ENCODE results near the gene TRIP13.
"Not testable (repeated sequence)": the region's sequence is repeated elsewhere in the genome, so short reads cannot be mapped to it uniquely, and the experiment has no call there.

TRIP13 gene

GRCh38 chr5:892394-893136 is at the start of gene TRIP13, which contains the start of gene BRD9:
TRIP13 (plus strand) TSS chr5:892884; CDS start chr5:892999, 115 bp downstream.
BRD9 (minus strand) TSS chr5:892801; CDS start chr5:892657, 144 bp downstream.
- Histone ChIP-seq H3K9me3 (ENCODE audit: control insufficient read depth, low read depth, low read length) (no peaks in the 10 kb centered on the region), H3K36me3 (ENCODE audit: control insufficient read depth, low read depth, low read length) (peaks cover 59% of the 10 kb centered on the region), H3K4me3 (ENCODE audit: low read length) (peak within 1 kb of the TSS; percentile 97), H3K27ac (ENCODE audit: low read length) (peak within 1 kb of the TSS; percentile 81), H3K27me3 (ENCODE audit: control insufficient read depth, insufficient read depth, low read length) (no peaks in the 10 kb centered on the region), H3K9ac (ENCODE audit: low read length) (peak within 1 kb of the TSS; percentile 94), H3K4me1 (ENCODE audit: control insufficient read depth, low read depth, low read length) (no peaks in the 10 kb centered on the region)

GRCh38 chr5:843371-843770 is 49.3 kb upstream of the TRIP13 start:
- H3K4me3 ChIP-seq (ENCODE audit: low read length); H3K27me3 ChIP-seq (ENCODE audit: control insufficient read depth, insufficient read depth, low read length); H3K9me3 ChIP-seq (ENCODE audit: control insufficient read depth, low read depth, low read length); H3K27ac ChIP-seq (ENCODE audit: low read length); H3K36me3 ChIP-seq (ENCODE audit: control insufficient read depth, low read depth, low read length); H3K4me1 ChIP-seq (ENCODE audit: control insufficient read depth, low read depth, low read length); H3K9ac ChIP-seq (ENCODE audit: low read length): not testable (repeated sequence)

- not testable (repeated sequence) for H3K4me1 ChIP-seq (ENCODE audit: control insufficient read depth, low read depth, low read length); H3K9me3 ChIP-seq (ENCODE audit: control insufficient read depth, low read depth, low read length); H3K4me3 ChIP-seq (ENCODE audit: low read length); H3K27ac ChIP-seq (ENCODE audit: low read length); H3K27me3 ChIP-seq (ENCODE audit: control insufficient read depth, insufficient read depth, low read length); H3K9ac ChIP-seq (ENCODE audit: low read length); H3K36me3 ChIP-seq (ENCODE audit: control insufficient read depth, low read depth, low read length)
These were observed 48.8 kb upstream of the TRIP13 start for GRCh38 chr5:843926-844325.

- not testable (repeated sequence) for H3K4me3 ChIP-seq (ENCODE audit: low read length); H3K27ac ChIP-seq (ENCODE audit: low read length); H3K9ac ChIP-seq (ENCODE audit: low read length); H3K9me3 ChIP-seq (ENCODE audit: control insufficient read depth, low read depth, low read length); H3K27me3 ChIP-seq (ENCODE audit: control insufficient read depth, insufficient read depth, low read length); H3K36me3 ChIP-seq (ENCODE audit: control insufficient read depth, low read depth, low read length); H3K4me1 ChIP-seq (ENCODE audit: control insufficient read depth, low read depth, low read length)
These were observed 48.3 kb upstream of the TRIP13 start for GRCh38 chr5:844426-844825.

- H3K4me1 ChIP-seq (ENCODE audit: control insufficient read depth, low read depth, low read length); H3K9ac ChIP-seq (ENCODE audit: low read length); H3K36me3 ChIP-seq (ENCODE audit: control insufficient read depth, low read depth, low read length); H3K4me3 ChIP-seq (ENCODE audit: low read length); H3K27me3 ChIP-seq (ENCODE audit: control insufficient read depth, insufficient read depth, low read length); H3K9me3 ChIP-seq (ENCODE audit: control insufficient read depth, low read depth, low read length); H3K27ac ChIP-seq (ENCODE audit: low read length): not testable (repeated sequence)
These were observed 47.5 kb upstream of the TRIP13 start for GRCh38 chr5:845031-845675.

GRCh38 chr5:845676-846601 is 46.7 kb upstream of the TRIP13 start:
- not testable (repeated sequence) for H3K4me3 ChIP-seq (ENCODE audit: low read length); H3K36me3 ChIP-seq (ENCODE audit: control insufficient read depth, low read depth, low read length); H3K9me3 ChIP-seq (ENCODE audit: control insufficient read depth, low read depth, low read length); H3K27me3 ChIP-seq (ENCODE audit: control insufficient read depth, insufficient read depth, low read length); H3K9ac ChIP-seq (ENCODE audit: low read length); H3K4me1 ChIP-seq (ENCODE audit: control insufficient read depth, low read depth, low read length); H3K27ac ChIP-seq (ENCODE audit: low read length)

- not testable (repeated sequence) for H3K4me3 ChIP-seq (ENCODE audit: low read length); H3K27me3 ChIP-seq (ENCODE audit: control insufficient read depth, insufficient read depth, low read length); H3K4me1 ChIP-seq (ENCODE audit: control insufficient read depth, low read depth, low read length); H3K36me3 ChIP-seq (ENCODE audit: control insufficient read depth, low read depth, low read length); H3K27ac ChIP-seq (ENCODE audit: low read length); H3K9ac ChIP-seq (ENCODE audit: low read length); H3K9me3 ChIP-seq (ENCODE audit: control insufficient read depth, low read depth, low read length)
These were observed 46.0 kb upstream of the TRIP13 start for GRCh38 chr5:846602-847091.

GRCh38 chr5:847212-847611 is 45.5 kb upstream of the TRIP13 start:
- H3K4me1 ChIP-seq (ENCODE audit: control insufficient read depth, low read depth, low read length); H3K9me3 ChIP-seq (ENCODE audit: control insufficient read depth, low read depth, low read length); H3K36me3 ChIP-seq (ENCODE audit: control insufficient read depth, low read depth, low read length); H3K27me3 ChIP-seq (ENCODE audit: control insufficient read depth, insufficient read depth, low read length); H3K9ac ChIP-seq (ENCODE audit: low read length); H3K4me3 ChIP-seq (ENCODE audit: low read length); H3K27ac ChIP-seq (ENCODE audit: low read length): not testable (repeated sequence)

GRCh38 chr5:847736-848135 is 44.9 kb upstream of the TRIP13 start:
- H3K9ac ChIP-seq (ENCODE audit: low read length); H3K27me3 ChIP-seq (ENCODE audit: control insufficient read depth, insufficient read depth, low read length); H3K4me3 ChIP-seq (ENCODE audit: low read length); H3K36me3 ChIP-seq (ENCODE audit: control insufficient read depth, low read depth, low read length); H3K27ac ChIP-seq (ENCODE audit: low read length); H3K4me1 ChIP-seq (ENCODE audit: control insufficient read depth, low read depth, low read length); H3K9me3 ChIP-seq (ENCODE audit: control insufficient read depth, low read depth, low read length): not testable (repeated sequence)

- Histone ChIP-seq H3K4me1 (ENCODE audit: control insufficient read depth, low read depth, low read length) (no peaks in the 10 kb centered on the region), H3K4me3 (ENCODE audit: low read length) (no peak overlapping the region), H3K9me3 (ENCODE audit: control insufficient read depth, low read depth, low read length) (no peaks in the 10 kb centered on the region), H3K27ac (ENCODE audit: low read length) (no peak overlapping the region), H3K9ac (ENCODE audit: low read length) (no peak overlapping the region), H3K27me3 (ENCODE audit: control insufficient read depth, insufficient read depth, low read length) (no peaks in the 10 kb centered on the region), H3K36me3 (ENCODE audit: control insufficient read depth, low read depth, low read length) (no peaks in the 10 kb centered on the region)
These were observed 44.0 kb upstream of the TRIP13 start for GRCh38 chr5:848671-849111.

- no peak overlapping the region for H3K9ac ChIP-seq (ENCODE audit: low read length)
- no peaks in the 10 kb centered on the region for H3K4me1 ChIP-seq (ENCODE audit: control insufficient read depth, low read depth, low read length)
- H3K27ac ChIP-seq (ENCODE audit: low read length), result no peak overlapping the region
- no peaks in the 10 kb centered on the region for H3K27me3 ChIP-seq (ENCODE audit: control insufficient read depth, insufficient read depth, low read length)
- H3K4me3 ChIP-seq (ENCODE audit: low read length), result no peak overlapping the region
- H3K36me3 ChIP-seq (ENCODE audit: control insufficient read depth, low read depth, low read length), result no peaks in the 10 kb centered on the region
- H3K9me3 ChIP-seq (ENCODE audit: control insufficient read depth, low read depth, low read length), result no peaks in the 10 kb centered on the region
These were observed 42.9 kb upstream of the TRIP13 start for GRCh38 chr5:849651-850301.

Data from iPS-18a (cell line).